Measurements from ENCODE around the gene STAG2.
"Not testable (repeated sequence)": the region's sequence is repeated elsewhere in the genome, so short reads cannot be mapped to it uniquely, and the experiment has no call there.

STAG2 gene

DNA sequence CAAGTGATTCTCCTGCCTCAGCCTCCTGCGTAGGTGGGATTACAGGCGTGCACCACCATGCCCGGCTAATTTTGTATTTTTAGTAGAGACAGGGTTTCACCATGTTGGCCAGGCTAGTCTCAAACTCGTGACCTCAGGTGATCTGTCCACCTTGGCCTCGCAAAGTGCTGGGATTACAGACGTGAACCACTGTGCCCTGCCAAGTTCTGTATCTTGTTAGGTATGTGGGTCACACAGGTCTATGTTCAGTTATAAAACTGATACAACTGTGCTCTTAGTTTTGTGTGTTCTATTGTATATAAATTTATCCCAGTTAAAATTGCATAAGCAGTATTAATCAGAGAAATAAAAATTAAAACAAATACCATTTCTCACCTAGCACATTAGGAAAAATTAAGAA lies 122.9 kb downstream of the STAG2 start:
- not testable (repeated sequence) for DNase-seq

GRCh38 chrX:124085063-124085462 lies 123.6 kb downstream of the STAG2 start:
- no peak for DNase-seq

DNA sequence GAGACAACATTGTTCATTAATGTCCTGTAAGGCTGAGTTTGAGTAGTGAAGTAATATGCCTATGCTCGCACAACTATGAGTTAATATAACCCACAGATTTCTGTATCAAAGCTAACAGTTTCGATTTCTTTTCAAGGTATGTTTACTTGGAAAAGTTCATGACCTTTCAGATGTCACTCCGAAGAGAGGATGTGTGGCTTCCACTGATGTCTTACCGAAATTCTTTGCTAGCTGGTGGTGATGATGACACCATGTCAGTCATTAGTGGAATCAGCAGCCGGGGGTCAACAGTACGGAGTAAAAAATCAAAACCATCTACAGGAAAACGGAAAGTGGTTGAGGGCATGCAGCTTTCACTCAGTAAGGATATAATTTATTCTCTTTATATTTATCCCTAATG lies 124.9 kb downstream of the STAG2 start:
- no peak for DNase-seq

- no peak for DNase-seq
These were observed 125.7 kb downstream of the STAG2 start for GRCh38 chrX:124087000-124087746.

DNA sequence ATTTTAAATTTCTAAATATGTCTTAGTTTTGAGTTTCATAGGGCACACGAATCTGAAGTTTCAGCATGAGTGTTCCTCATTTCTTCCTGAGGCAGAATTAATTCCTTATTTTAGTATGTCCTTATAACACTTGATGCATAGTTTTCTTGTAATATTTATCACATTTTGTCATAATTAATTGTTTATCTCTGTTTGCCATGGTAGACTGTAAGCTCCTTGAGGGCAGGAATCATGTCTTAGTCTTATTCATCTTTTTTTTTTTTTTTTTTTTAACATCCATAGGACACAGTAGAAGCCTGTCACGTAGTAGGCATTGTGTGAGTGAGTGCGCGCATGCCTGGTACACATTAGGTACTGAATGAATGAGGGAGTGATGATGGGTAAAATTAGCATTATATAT lies 131.7 kb downstream of the STAG2 start:
- DNase-seq = no peak

- DNase-seq = no peak
These were observed 135.6 kb downstream of the STAG2 start for GRCh38 chrX:124097116-124097515.

GRCh38 chrX:124098089-124098488 lies 136.6 kb downstream of the STAG2 start:
- DNase-seq = no peak

GRCh38 chrX:124103966-124104365 lies 142.5 kb downstream of the STAG2 start:
- no peak for DNase-seq

DNA sequence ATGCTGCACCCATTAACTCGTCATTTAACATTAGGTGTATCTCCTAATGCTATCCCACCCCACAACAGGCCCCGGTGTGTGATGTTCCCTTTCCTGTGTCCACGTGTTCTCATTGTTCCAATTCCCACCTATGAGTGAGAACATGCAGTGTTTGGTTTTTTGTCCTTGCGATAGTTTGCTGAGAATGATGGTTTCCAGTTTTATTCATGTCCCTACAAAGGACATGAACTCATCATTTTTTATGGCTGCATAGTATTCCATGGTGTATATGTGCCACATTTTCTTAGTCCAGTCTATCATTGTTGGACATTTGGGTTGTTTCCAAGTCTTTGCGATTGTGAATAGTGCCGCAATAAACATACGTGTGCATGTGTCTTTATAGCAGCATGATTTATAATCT lies 143.0 kb downstream of the STAG2 start:
- DNase-seq = not testable (repeated sequence)

- no peak for DNase-seq
These were observed 152.4 kb downstream of the STAG2 start for GRCh38 chrX:124113621-124114600.

DNA sequence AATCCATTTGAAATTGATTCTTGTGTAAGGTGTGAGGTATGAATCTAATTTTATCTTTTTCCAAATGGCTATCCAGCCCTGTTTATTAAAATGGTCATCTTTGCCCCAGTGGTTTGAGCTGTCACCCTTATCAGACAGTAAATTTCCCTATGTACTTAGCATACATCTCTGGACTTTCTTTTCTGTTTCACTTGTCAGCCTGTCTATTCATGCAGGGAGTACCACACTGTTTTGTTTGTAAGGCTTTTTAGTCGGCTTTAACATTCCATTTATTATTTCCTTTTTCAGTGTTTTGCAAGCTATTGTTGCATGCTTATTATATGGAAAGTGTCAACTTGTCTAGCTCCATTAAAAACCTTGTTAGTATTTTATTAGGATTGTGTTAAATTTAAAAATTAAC lies 155.8 kb downstream of the STAG2 start:
- DNase-seq = no peak

DNA sequence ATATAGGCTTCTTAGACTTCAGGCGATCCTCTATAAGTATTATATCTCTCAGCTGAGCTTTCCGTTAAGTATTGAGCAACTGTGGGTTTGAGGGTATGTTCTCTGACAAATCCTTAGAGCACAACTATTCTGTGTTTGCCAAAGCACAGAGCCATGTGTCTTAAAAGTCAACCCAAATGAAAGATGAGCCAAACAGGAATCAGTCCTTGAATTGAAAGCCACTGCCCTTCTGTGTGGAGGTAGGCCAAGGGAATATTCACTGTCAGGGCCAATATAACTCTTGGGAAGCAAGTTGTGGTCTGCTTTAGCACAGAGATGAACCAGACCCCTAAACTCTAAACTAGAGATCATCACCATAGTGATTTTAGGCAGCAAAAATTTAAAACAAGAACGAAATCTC lies 164.0 kb downstream of the STAG2 start:
- no peak for DNase-seq

DNA sequence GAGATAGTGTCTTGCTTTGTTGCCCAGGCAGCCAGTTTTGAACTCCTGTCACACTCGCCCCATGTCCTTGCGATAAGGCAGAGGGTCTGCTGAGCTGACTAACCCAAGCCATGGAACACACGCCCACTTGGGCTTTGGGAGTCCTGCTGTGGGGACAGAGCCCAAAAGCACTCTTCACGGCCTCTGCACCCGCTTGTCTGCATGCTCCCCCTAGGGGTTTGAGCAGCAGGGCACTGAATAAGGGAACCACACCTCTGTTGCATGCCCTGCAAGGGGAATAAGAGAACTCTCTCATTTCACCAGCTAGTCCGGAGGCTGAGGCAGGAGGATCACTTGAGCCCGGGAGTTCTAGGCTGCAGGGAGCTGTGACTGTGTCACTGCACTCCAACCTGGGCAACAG lies 166.0 kb downstream of the STAG2 start:
- DNase-seq = no peak

DNA sequence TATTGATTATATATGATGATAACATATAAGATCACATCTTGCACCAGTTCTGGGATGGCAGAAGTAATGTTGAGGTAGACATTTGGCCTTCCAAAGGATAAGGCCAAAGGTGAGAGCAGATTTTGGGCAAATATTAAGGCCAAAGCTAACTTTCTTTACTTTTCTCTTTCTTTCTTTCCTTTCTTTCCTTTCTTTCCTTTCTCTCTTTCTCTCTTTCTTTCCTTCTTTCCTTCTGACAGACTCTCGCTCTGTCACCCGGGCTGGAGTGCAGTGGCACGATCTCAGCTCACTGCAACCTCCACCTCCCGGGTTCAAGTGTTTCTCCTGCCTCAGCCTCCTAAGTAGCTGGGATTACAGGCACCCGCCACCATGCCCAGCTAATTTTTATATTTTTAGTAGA lies 170.9 kb downstream of the STAG2 start:
- DNase-seq = not testable (repeated sequence)

DNA sequence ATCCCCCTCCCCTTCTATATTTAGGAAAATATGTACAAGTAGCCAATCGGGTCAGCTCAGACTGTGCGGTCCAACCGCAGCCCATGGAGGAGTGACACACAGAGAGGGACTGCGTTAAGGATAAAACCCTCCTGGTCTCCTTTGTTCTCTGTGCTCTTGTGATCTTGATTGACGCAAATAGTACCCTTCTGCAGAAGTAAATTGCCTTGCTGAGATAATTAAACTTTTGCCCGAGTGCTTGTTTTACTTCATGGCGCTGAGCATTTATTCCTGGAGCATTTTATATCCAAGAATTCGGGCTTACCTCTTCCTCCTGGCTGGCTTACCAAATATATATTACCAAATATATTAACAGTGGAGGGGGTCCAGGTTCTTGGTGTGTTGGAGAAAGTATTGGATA lies 184.2 kb downstream of the STAG2 start:
- no peak for DNase-seq

DNA sequence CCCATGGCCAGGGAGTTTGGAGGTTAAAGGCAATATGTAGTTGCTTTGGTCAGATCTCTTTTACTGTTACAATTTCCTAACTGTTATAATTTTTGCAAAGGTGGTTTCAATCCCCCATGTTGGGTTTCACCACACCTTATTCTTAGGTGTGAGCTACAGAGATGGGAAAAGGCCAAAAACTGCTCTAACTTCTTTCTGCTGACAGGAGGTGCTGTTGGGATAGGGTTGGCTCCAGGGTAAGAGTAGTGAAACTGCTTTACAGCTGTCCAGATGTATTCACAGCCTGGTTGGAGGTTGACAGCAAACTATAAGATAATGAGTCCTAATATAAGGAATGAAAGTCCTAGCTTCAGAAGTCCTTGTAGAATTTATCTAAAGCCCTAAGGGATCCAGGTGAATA lies 189.7 kb downstream of the STAG2 start:
- DNase-seq = no peak

Measured in activated CD8-positive, alpha-beta memory T cell treated with anti-CD3 and anti-CD28 coated beads, Interleukin-2, amount 50 U/mL, for 48 hours (primary cell).